HG02852 (cell line): ENCODE measurements around the gene CALCR.
"Not testable (repeated sequence)": the region's sequence is repeated elsewhere in the genome, so short reads cannot be mapped to it uniquely, and the experiment has no call there.

ENCODE experiments used
- ATAC-seq: cut with Tn5 transposase; IDR thresholded peaks from one replicate; pipeline ENCODE4 v1.9.1; 2021; ENCODE audit warnings: mild to moderate bottlenecking, moderate library complexity; ENCODE audit not compliant: unreplicated experiment

Gene CALCR

GRCh38 chr7:93574646-93575554 is at the start of gene CALCR:
TSS of gene CALCR (minus strand) at chr7:93574724. CDS start at chr7:93486981, 87,743 bp downstream.
- no peak for ATAC-seq

- ATAC-seq: no peak
These were observed 49.3 kb upstream of the CALCR start for GRCh38 chr7:93623816-93624215.

GRCh38 chr7:93622036-93623033 is 47.8 kb upstream of the CALCR start:
- no peak for ATAC-seq

GRCh38 chr7:93620864-93621263 is 46.3 kb upstream of the CALCR start:
- ATAC-seq: no peak

GRCh38 chr7:93620057-93620456 is 45.5 kb upstream of the CALCR start:
- ATAC-seq: no peak

GRCh38 chr7:93601363-93601762 is 26.8 kb upstream of the CALCR start:
- no peak for ATAC-seq

GRCh38 chr7:93594250-93594649 is 19.7 kb upstream of the CALCR start:
- no peak for ATAC-seq

GRCh38 chr7:93592588-93593266 is 18.2 kb upstream of the CALCR start:
- no peak for ATAC-seq

- ATAC-seq: not testable (repeated sequence)
These were observed 16.9 kb upstream of the CALCR start for GRCh38 chr7:93591224-93592050.

GRCh38 chr7:93586479-93586865 is 11.9 kb upstream of the CALCR start:
- ATAC-seq: not testable (repeated sequence)

- ATAC-seq: not testable (repeated sequence)
These were observed 11.4 kb upstream of the CALCR start for GRCh38 chr7:93585694-93586478.

- no peak for ATAC-seq
These were observed 4.9 kb upstream of the CALCR start for GRCh38 chr7:93579431-93579830.

GRCh38 chr7:93578762-93579161 is 4.2 kb upstream of the CALCR start:
- ATAC-seq: no peak

GRCh38 chr7:93575555-93576399 is 1.3 kb upstream of the CALCR start:
- no peak for ATAC-seq

- ATAC-seq: no peak
These were observed 267 bp downstream of the CALCR start for GRCh38 chr7:93574269-93574645.

GRCh38 chr7:93569189-93569588 is 5.3 kb downstream of the CALCR start:
- no peak for ATAC-seq

- ATAC-seq: no peak
These were observed 7.6 kb downstream of the CALCR start for GRCh38 chr7:93566876-93567275.

GRCh38 chr7:93563584-93563983 is 10.9 kb downstream of the CALCR start:
- no peak for ATAC-seq
